ENCODE results near the gene RBBP5.

GRCh38 chr1:205140113-205140512 lies 18.3 kb upstream of the RBBP5 start:
- TF ChIP-seq, protein P1, sequence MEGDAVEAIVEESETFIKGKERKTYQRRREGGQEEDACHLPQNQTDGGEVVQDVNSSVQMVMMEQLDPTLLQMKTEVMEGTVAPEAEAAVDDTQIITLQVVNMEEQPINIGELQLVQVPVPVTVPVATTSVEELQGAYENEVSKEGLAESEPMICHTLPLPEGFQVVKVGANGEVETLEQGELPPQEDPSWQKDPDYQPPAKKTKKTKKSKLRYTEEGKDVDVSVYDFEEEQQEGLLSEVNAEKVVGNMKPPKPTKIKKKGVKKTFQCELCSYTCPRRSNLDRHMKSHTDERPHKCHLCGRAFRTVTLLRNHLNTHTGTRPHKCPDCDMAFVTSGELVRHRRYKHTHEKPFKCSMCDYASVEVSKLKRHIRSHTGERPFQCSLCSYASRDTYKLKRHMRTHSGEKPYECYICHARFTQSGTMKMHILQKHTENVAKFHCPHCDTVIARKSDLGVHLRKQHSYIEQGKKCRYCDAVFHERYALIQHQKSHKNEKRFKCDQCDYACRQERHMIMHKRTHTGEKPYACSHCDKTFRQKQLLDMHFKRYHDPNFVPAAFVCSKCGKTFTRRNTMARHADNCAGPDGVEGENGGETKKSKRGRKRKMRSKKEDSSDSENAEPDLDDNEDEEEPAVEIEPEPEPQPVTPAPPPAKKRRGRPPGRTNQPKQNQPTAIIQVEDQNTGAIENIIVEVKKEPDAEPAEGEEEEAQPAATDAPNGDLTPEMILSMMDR (IDR thresholded peaks at IDR 0.05), result no peak
- TF ChIP-seq POLR2A (IDR thresholded peaks at IDR 0.05), result no peak
